Neural cell (in vitro differentiated cells): ENCODE results near the gene HLCS.

Experiments used
- CTCF ChIP-seq: fragments of 450-650 bp; IDR thresholded peaks from 2 replicates; pipeline ENCODE4 v1.5.1; 2014; ENCODE audit warnings: antibody characterized with exemption, mild to moderate bottlenecking, moderate library complexity; ENCODE audit not compliant: poor library complexity, severe bottlenecking
- EZH2 ChIP-seq: fragments of 200-600, 300-800 bp; shearing (Covaris generic), sonication (generic); IDR thresholded peaks from 2 replicates; pipeline ENCODE4 v1.6.1; 2014; ENCODE audit warnings: antibody characterized with exemption, low read length, borderline replicate concordance, mild to moderate bottlenecking; ENCODE audit not compliant: insufficient read depth, poor library complexity, severe bottlenecking
- MXI1 ChIP-seq: fragments of 450-650 bp; conservative IDR thresholded peaks from 2 replicates; pipeline ENCODE4 v1.6.1; 2014; ENCODE audit warnings: antibody characterized with exemption, mild to moderate bottlenecking; ENCODE audit not compliant: poor library complexity, severe bottlenecking
- POLR2AphosphoS5 ChIP-seq: IDR thresholded peaks from 2 replicates; pipeline ENCODE4 v1.6.1; 2012

GRCh38 chr21:36786186-36786585 is 180.3 kb downstream of the HLCS start:
- TF ChIP-seq POLR2AphosphoS5 (no peak), CTCF (no peak), MXI1 (no peak), EZH2 (no peak)
